Stimulated activated CD4-positive, alpha-beta T cell treated with anti-CD3 and anti-CD28 coated beads, Interleukin-15, amount 100 ng/mL, for 1 hour (primary cell): ENCODE measurements around the gene AKR1C3.
"Not testable (repeated sequence)": the region's sequence is repeated elsewhere in the genome, so short reads cannot be mapped to it uniquely, and the experiment has no call there.

Source experiments
- DNase-seq, 2 donors: peaks; one replicate each; pipeline ENCODE4 v3.0.0-alpha.2; 2020; ENCODE audit warnings: low read depth in 1 of 2, low spot score in 1 of 2

The AKR1C3 gene

GRCh38 chr10:5094265-5095205 is at the start of gene AKR1C3:
TSS of gene AKR1C3 (plus strand) at chr10:5094414. CDS start at chr10:5094445, 31 bp downstream.
- no peak for DNase-seq

- DNase-seq = no peak
Observed at GRCh38 chr10:5045095-5045494, 49.1 kb upstream of the AKR1C3 start.

GRCh38 chr10:5046410-5046809 is 47.8 kb upstream of the AKR1C3 start:
- DNase-seq = no peak

GRCh38 chr10:5047055-5047454 is 47.2 kb upstream of the AKR1C3 start:
- DNase-seq = not testable (repeated sequence)

GRCh38 chr10:5047912-5048628 is 46.1 kb upstream of the AKR1C3 start:
- no peak for DNase-seq

- not testable (repeated sequence) for DNase-seq
Observed at GRCh38 chr10:5052951-5053500, 41.2 kb upstream of the AKR1C3 start.

GRCh38 chr10:5054831-5055230 is 39.4 kb upstream of the AKR1C3 start:
- not testable (repeated sequence) for DNase-seq

- not testable (repeated sequence) for DNase-seq
Observed at GRCh38 chr10:5059267-5059666, 34.9 kb upstream of the AKR1C3 start.

- DNase-seq = not testable (repeated sequence)
Observed at GRCh38 chr10:5060791-5061190, 33.4 kb upstream of the AKR1C3 start.

GRCh38 chr10:5064656-5065055 is 29.6 kb upstream of the AKR1C3 start:
- no peak for DNase-seq

GRCh38 chr10:5068274-5068984 is 25.8 kb upstream of the AKR1C3 start:
- no peak for DNase-seq

- no peak for DNase-seq
Observed at GRCh38 chr10:5070648-5071410, 23.4 kb upstream of the AKR1C3 start.

GRCh38 chr10:5071411-5072198 is 22.6 kb upstream of the AKR1C3 start:
- no peak for DNase-seq

- DNase-seq = no peak
Observed at GRCh38 chr10:5073659-5074058, 20.6 kb upstream of the AKR1C3 start.

GRCh38 chr10:5076615-5077014 is 17.6 kb upstream of the AKR1C3 start:
- no peak for DNase-seq

- no peak for DNase-seq
Observed at GRCh38 chr10:5078547-5079180, 15.6 kb upstream of the AKR1C3 start.

GRCh38 chr10:5079306-5079830 is 14.8 kb upstream of the AKR1C3 start:
- no peak for DNase-seq

GRCh38 chr10:5079836-5080235 is 14.4 kb upstream of the AKR1C3 start:
- DNase-seq = no peak

GRCh38 chr10:5081091-5081490 is 13.1 kb upstream of the AKR1C3 start:
- no peak for DNase-seq
